Measurements from ENCODE around the gene TMEM117. TPM values are rescaled to one million over a fixed set of nuclear protein-coding genes. Genes with fewer than 3 reads are reported as not detected.

TMEM117 gene
- total RNA-seq, 1 donor from 2014 or later: 13.1 TPM

DNA sequence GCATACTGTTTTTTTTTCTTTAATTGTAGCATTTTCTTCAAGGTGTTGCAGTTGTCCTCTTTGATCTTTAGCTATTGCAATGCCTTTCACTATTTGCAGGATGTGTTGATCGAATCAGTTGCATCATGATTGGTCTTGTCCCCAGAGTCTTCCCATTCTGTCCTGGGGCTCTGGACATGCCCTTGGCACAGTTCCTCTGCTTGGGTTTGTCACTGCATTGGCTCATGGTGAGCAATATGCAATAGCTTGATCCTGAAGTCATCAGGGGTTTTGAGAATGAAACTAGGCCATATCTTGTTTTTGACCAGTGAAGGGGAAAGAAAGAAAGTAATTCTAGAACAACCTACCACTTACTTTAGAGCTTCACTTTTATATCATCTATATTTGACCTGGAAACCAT lies 281.5 kb downstream of the TMEM117 start:
- no peak overlapping the region for H2AFZ ChIP-seq (ENCODE audit: low read depth, low read length)
- peaks cover 2% of the 10 kb centered on the region for H3K9me3 ChIP-seq (ENCODE audit: insufficient read depth, low read depth, low read length)
- TF ChIP-seq, protein P1, sequence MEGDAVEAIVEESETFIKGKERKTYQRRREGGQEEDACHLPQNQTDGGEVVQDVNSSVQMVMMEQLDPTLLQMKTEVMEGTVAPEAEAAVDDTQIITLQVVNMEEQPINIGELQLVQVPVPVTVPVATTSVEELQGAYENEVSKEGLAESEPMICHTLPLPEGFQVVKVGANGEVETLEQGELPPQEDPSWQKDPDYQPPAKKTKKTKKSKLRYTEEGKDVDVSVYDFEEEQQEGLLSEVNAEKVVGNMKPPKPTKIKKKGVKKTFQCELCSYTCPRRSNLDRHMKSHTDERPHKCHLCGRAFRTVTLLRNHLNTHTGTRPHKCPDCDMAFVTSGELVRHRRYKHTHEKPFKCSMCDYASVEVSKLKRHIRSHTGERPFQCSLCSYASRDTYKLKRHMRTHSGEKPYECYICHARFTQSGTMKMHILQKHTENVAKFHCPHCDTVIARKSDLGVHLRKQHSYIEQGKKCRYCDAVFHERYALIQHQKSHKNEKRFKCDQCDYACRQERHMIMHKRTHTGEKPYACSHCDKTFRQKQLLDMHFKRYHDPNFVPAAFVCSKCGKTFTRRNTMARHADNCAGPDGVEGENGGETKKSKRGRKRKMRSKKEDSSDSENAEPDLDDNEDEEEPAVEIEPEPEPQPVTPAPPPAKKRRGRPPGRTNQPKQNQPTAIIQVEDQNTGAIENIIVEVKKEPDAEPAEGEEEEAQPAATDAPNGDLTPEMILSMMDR (IDR thresholded peaks at IDR 0.05; ENCODE audit: insufficient read depth, low read depth, low read length): no peak
- no peak for TF ChIP-seq EZH2 (IDR thresholded peaks at IDR 0.05; ENCODE audit: insufficient read depth, low read length)
- H4K20me1 ChIP-seq (ENCODE audit: insufficient read depth, low read length): no peaks in the 10 kb centered on the region
- no peaks in the 10 kb centered on the region for H3K9me3 Mint-ChIP-seq (ENCODE audit: unreplicated experiment)
- FAIRE-seq (no peak), DNase-seq (ENCODE audit: low read depth) (no peak)
- H3K4me1 ChIP-seq (ENCODE audit: insufficient read depth, low read length): no peaks in the 10 kb centered on the region
- no peak overlapping the region for H3K4me3 ChIP-seq (ENCODE audit: insufficient read depth, low read depth, low read length)
- H3K36me3 ChIP-seq (ENCODE audit: insufficient read depth, low read length): no peaks in the 10 kb centered on the region
- no peaks in the 10 kb centered on the region for H3K4me1 Mint-ChIP-seq (ENCODE audit: low read depth, unreplicated experiment)
- no peak overlapping the region for H3K4me2 ChIP-seq (ENCODE audit: low read length)
- H3K27ac ChIP-seq (ENCODE audit: low read depth, low read length): no peak overlapping the region
- no peaks in the 10 kb centered on the region for H3K79me2 ChIP-seq (ENCODE audit: insufficient read depth, low read length)
- no peaks in the 10 kb centered on the region for H3K27me3 ChIP-seq (ENCODE audit: insufficient read depth, low read length)
- H3K36me3 Mint-ChIP-seq (ENCODE audit: low read depth, unreplicated experiment): no peaks in the 10 kb centered on the region
- H3K9ac ChIP-seq (ENCODE audit: low read length): no peak overlapping the region
- no peaks in the 10 kb centered on the region for H3K27me3 Mint-ChIP-seq (ENCODE audit: low read depth, unreplicated experiment)
- no peak overlapping the region for H3K27ac Mint-ChIP-seq (ENCODE audit: unreplicated experiment)
- H3K4me3 Mint-ChIP-seq (ENCODE audit: unreplicated experiment): no peak overlapping the region

DNA sequence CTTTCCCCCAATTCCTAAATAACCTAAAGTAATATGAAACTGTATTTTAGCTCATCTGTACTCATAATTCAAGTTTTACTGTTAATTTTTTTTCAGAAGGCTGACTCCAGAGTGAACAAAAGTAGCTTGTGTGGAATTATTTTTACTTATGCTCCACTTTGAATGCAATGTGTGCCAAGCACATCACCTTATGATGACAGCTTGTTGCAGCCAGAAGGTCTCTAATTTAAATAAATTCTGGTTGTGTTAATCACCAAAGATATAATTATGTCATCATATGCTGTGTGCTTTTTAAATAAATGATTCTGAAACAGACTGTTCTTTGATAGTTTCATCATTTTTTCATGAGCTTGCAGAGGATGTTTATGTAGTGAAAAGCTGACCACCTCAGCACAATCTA lies 283.1 kb downstream of the TMEM117 start:
- Histone ChIP-seq H3K4me2 (ENCODE audit: low read length) (no peak overlapping the region), H2AFZ (ENCODE audit: low read depth, low read length) (no peak overlapping the region), H3K9ac (ENCODE audit: low read length) (no peak overlapping the region), H3K79me2 (ENCODE audit: insufficient read depth, low read length) (no peaks in the 10 kb centered on the region), H3K36me3 (ENCODE audit: insufficient read depth, low read length) (no peaks in the 10 kb centered on the region), H3K27ac (ENCODE audit: low read depth, low read length) (no peak overlapping the region), H3K27me3 (ENCODE audit: insufficient read depth, low read length) (no peaks in the 10 kb centered on the region), H4K20me1 (ENCODE audit: insufficient read depth, low read length) (no peaks in the 10 kb centered on the region), H3K9me3 (ENCODE audit: insufficient read depth, low read depth, low read length) (peaks cover 2% of the 10 kb centered on the region), H3K4me3 (ENCODE audit: insufficient read depth, low read depth, low read length) (no peak overlapping the region), H3K4me1 (ENCODE audit: insufficient read depth, low read length) (no peaks in the 10 kb centered on the region)
- H3K4me3 Mint-ChIP-seq (ENCODE audit: unreplicated experiment): no peak overlapping the region
- no peaks in the 10 kb centered on the region for H3K36me3 Mint-ChIP-seq (ENCODE audit: low read depth, unreplicated experiment)
- TF ChIP-seq, protein P1 (IDR thresholded peaks at IDR 0.05; ENCODE audit: insufficient read depth, low read depth, low read length): no peak
- no peak for TF ChIP-seq EZH2 (IDR thresholded peaks at IDR 0.05; ENCODE audit: insufficient read depth, low read length)
- H3K9me3 Mint-ChIP-seq (ENCODE audit: unreplicated experiment): no peaks in the 10 kb centered on the region
- FAIRE-seq (no peak), DNase-seq (ENCODE audit: low read depth) (no peak)
- no peaks in the 10 kb centered on the region for H3K27me3 Mint-ChIP-seq (ENCODE audit: low read depth, unreplicated experiment)
- H3K4me1 Mint-ChIP-seq (ENCODE audit: low read depth, unreplicated experiment): no peaks in the 10 kb centered on the region
- H3K27ac Mint-ChIP-seq (ENCODE audit: unreplicated experiment): no peak overlapping the region

DNA sequence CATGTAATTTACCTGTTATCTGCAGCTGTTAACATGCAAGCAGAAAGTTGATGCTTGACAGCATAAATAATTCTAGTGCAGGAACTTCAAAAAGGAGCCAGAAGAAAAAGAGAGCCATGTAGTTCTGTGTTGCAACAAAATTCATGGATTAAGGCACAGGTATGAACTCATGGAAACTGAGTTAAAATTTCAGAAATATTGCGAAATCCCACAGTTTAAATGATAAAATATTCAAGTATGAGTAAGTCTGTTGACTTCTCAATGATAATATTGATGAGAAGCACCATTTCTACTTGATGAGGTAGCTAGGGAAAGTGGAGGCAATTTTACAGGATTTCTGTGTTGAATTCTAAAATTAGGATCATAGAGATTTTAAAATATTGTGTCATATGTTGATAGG lies 290.9 kb downstream of the TMEM117 start:
- H3K4me1 ChIP-seq (ENCODE audit: insufficient read depth, low read length): no peaks in the 10 kb centered on the region
- Mint-ChIP-seq H3K9me3 (ENCODE audit: unreplicated experiment) (no peaks in the 10 kb centered on the region), H3K4me1 (ENCODE audit: low read depth, unreplicated experiment) (peaks cover 4% of the 10 kb centered on the region), H3K27me3 (ENCODE audit: low read depth, unreplicated experiment) (no peaks in the 10 kb centered on the region), H3K4me3 (ENCODE audit: unreplicated experiment) (no peak overlapping the region), H3K36me3 (ENCODE audit: low read depth, unreplicated experiment) (no peaks in the 10 kb centered on the region), H3K27ac (ENCODE audit: unreplicated experiment) (no peak overlapping the region)
- H3K4me3 ChIP-seq (ENCODE audit: insufficient read depth, low read depth, low read length): no peak overlapping the region
- H3K36me3 ChIP-seq (ENCODE audit: insufficient read depth, low read length): no peaks in the 10 kb centered on the region
- no peak overlapping the region for H3K27ac ChIP-seq (ENCODE audit: low read depth, low read length)
- no peak overlapping the region for H3K4me2 ChIP-seq (ENCODE audit: low read length)
- H4K20me1 ChIP-seq (ENCODE audit: insufficient read depth, low read length): no peaks in the 10 kb centered on the region
- H2AFZ ChIP-seq (ENCODE audit: low read depth, low read length): no peak overlapping the region
- TF ChIP-seq, protein P1 (IDR thresholded peaks at IDR 0.05; ENCODE audit: insufficient read depth, low read depth, low read length): no peak
- no peak for TF ChIP-seq EZH2 (IDR thresholded peaks at IDR 0.05; ENCODE audit: insufficient read depth, low read length)
- no peak overlapping the region for H3K9ac ChIP-seq (ENCODE audit: low read length)
- H3K9me3 ChIP-seq (ENCODE audit: insufficient read depth, low read depth, low read length): no peaks in the 10 kb centered on the region
- no peaks in the 10 kb centered on the region for H3K27me3 ChIP-seq (ENCODE audit: insufficient read depth, low read length)
- no peak for DNase-seq (ENCODE audit: low read depth)
- no peaks in the 10 kb centered on the region for H3K79me2 ChIP-seq (ENCODE audit: insufficient read depth, low read length)
- FAIRE-seq: no peak
